Activated gamma-delta T cell (primary cell): ENCODE results near the gene CSMD2.

Experiments
- DNase-seq: peaks from one replicate; lab custom pipeline; 2025; lab: John Stamatoyannopoulos, UW

CSMD2 gene

DNA sequence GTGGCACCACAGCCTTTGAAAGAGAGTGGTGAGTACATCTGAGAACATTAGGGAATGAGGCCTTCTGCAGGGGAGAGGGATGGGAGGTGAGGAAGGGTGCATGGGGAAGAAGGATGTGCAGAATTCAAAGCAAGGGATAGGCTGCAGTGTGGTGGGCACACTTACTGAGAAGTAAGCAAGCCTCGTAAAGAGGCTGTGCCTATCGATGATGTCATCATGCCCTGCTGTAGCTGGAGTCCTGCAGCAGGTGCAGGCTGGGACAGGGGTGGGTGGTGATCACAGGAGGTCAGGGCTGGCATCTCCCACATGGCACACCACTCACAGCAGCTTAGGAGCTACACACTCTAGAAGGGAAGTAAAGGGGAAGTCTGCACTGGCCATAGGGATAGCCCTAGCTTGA, 676.4 kb downstream of the CSMD2 start:
- DNase-seq = no peak

DNA sequence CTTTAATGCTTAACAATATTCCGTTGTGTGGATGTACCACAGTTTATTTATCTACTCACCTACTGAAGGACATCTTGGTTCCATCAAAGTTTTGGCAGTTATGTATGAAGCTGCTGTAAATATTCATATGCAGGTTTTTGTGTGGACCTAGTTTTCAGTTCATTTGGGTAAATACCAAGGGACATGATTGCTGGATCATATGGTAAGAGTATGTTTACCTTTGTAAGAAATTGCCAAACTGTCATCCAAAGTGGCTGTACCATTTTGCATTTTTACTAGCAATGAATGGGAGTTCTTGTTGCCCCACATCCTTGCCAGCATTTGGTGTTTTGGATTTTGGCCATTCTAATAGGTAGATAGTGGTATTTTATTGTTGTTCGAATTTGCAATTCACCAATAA, 682.6 kb downstream of the CSMD2 start:
- no peak for DNase-seq

DNA sequence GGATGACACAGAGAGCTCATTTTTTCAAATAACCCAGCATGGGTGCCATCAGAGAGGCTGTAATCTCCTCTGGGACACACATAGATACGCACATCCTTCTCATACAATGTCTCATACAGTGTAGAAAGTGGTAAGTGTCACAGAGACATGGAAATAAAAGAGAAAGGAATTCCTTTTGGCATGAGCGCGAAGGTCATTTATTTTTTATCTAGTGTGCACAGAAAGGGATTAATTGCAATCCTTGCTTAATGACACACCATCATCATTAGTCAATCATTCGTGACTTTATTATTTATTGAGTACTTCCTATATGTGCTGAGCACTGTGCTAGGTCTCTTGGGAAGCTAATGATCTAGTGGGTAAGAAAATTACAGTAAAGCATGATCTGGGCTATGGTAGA, 687.6 kb downstream of the CSMD2 start:
- DNase-seq = no peak

DNA sequence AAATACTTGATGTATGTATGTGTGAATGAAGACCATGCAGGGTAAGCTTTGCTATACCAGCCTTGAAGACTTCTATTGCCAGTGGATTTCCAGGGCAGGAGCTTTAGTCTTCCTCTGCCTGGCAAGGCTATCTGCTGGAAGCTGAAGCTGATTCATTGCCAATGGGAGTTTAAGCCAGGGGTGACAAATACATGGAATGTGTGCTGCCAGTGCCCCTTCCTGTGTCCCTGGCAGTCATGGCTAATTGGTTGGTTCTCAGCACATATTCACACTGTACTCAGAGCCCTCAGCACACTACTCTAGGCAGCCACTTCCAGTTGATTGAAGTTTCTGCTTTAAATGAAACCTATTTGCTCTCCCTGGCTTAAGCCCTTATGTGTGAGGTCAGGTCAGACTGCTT, 691.1 kb downstream of the CSMD2 start:
- no peak for DNase-seq

DNA sequence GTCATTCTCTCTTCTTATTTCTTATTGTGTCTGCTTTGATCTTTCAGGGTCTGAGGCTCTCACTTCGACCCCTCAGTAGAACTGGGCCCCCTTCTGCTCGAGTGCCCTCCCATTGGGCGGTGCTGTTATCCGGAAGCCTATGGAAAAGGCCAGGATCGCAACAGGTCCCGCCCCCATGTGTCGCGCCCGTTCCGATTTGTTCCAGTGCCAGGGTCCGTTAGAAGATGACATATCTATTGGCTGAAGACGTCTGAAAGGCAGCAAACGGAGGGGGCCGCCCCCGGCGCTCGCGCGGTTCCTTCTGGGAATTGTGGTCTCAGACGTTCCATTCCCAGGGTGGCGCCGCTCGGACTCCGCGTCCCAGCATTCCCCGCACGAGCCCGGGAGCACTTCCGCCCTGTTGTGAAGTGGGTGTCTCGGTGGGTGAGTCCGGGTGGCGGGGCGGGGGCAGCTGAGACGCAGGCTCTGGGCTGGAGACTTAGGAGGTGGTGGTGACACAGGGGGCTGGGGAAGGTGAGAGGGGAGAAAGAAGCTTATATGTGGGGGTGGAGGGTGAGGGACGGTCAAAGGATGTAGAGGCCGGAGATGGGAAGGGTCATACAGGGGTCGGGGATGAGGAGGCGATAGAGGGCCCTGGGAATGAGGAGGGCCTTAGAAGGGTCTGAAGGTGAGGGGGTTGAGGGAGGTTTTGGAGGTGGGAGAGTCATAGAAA, 692.6 kb downstream of the CSMD2 start, which contains the start of gene ZSCAN20:
TSS of gene ZSCAN20 (plus strand) at position 377 of the 712 bp plus-strand sequence. CDS start 6,644 bp downstream, outside the sequence.
- peak; percentile 72 for DNase-seq

DNA sequence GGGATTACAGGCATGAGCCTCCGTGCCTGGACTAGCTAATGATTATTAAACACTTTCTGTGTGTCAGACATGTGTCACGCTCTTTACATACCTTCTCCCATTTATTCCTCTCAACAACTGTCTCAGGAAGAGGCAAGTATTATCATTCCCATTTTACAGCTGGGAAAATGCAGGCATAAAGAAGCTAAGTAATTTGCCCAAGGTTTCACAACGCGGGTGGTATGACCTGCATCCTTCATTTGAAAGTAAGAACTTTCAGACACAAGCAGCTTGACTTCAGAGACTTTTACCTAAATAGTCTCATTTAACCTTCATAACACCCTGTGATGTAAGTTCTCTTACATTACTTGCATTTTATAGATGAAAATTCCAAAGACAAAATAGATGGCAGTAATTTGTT, 693.6 kb downstream of the CSMD2 start:
- DNase-seq = no peak

DNA sequence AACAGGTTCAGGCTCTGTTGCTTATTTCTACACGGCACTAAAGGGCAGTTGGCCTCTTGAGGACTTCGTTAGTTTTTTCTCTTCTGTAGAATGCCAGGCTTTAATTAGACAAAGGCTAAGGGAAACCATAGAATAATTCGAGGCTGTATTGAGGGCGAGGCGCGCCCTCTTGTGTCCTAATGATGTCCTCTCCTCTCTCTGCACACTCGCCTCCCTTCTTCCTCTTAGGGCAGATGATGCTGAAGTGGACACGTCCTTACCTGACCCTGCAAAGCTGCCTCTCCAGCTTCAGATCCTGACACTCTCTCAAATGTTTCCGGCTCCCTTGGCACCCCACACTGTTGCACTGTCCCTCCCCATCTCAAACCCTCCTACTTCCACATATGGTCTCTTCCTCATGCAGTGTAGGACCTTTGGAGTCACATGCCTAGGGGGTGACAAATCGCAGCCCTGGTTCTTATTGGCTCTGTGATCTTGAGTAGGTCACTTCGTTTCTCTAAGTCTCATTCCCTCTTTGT, 694.5 kb downstream of the CSMD2 start:
- DNase-seq = no peak

DNA sequence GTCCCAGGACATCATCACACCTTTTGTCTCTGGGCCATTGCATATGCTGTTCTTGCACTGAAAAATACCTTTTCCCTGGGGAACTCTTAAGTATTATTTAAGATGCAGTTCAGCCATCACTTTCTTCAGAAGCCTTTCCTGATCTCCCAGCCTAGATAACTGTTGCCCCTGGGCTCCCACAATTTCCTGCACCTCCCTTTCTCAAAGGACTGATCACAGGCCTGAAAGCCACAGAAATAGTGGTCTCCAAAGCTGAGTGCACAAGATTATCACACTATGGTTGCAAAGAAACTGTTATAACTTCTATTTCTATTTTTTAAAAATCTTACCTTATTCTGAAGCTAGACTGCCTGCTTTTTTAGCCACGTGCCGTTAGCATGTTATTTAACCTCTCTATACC, 695.3 kb downstream of the CSMD2 start:
- DNase-seq = no peak

DNA sequence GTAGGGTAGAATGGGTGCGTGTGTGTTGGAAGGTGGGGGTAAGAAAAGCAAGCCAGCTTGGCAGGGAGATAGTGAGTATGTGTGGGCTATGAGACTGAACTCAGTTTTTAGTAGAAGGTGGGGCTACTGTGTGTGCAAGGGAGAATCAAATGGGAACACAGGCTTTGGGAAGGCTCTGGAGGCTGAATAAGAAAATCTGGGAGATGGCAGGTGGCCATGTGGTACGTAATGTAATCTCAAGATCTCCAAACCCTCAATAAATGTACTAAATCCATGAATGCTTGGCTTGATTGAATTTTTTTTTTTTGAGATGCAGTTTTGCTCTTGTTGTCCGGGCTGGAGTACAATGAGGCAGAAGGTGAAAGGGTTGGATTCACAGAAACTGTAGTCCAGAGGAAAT, 696.1 kb downstream of the CSMD2 start:
- no peak for DNase-seq

DNA sequence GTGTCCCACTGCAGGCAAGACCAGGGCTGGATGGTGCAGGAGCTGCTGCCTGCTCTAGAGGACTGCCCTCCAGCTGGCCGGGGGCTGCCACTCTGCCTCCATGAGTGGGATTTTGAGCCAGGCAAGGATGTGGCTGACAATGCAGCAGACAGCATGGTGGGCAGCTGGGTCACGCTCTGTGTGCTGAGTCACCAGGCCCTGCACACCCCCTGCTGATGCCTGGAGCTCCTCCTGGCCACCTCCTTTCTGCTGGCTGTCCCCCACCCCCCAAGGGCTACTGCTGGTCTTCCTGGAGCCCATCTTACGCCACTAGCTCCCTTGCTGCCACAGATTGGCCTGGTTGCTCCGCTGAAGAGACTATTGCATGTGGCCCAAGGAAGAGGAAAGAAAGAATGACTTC, 696.5 kb downstream of the CSMD2 start:
- DNase-seq = no peak

DNA sequence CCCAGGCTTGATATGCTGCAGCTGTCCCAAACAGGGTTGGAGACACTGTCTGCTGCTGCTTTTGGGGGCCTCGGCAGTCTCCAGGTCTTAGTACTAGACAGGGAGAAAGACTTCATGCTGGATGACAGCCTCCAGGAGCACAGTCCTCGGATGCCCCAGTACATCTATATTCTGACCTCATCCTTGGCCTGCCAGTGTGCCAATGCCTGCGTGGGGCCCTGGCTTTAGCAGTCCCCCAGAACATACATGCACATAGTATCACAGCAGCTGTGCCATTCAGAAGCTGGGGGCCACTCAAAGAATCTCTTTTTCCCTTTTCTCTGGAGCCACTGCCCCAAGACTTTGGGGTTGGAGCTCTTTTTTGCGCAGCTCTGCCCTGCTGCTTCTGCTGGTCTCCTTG, 697.0 kb downstream of the CSMD2 start:
- no peak for DNase-seq

DNA sequence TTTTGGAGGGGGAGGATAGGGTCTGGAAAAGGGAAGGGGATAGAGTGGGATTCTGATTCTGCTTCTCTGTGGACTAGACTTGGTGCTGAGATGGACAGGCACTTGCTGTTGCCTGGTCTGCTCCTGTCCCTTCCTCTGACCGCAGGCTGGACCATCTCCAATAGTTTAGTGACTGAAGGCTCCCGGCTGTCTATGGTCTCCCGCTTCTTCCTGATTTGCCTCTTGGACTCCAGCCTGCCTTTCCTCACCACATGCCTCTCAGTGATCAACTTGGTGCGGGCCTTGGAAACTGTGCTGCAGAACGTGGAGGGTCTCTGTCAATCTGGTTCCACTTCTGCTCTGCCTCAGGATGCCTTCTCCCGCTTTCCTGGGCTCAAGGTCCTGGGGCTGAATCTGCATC, 698.9 kb downstream of the CSMD2 start:
- no peak for DNase-seq

DNA sequence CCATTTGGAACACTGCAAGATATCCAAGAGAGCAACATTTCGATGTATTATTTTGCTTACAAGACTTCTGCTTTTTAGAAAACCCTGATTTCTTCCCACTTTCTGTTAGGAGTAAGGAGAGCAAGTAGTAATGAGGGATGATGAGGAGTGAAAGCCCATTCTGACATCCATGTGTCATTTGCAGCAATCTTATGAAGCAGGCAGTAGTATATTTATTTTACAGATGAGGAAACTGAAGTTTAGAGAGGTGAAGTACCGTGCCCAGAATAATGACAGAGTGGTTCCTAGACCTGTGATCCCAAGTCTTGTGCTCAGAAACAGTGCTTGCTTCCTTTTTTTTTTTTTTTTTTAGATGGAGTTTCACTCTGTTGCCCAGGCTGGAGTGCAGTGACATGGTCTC, 699.7 kb downstream of the CSMD2 start:
- no peak for DNase-seq

DNA sequence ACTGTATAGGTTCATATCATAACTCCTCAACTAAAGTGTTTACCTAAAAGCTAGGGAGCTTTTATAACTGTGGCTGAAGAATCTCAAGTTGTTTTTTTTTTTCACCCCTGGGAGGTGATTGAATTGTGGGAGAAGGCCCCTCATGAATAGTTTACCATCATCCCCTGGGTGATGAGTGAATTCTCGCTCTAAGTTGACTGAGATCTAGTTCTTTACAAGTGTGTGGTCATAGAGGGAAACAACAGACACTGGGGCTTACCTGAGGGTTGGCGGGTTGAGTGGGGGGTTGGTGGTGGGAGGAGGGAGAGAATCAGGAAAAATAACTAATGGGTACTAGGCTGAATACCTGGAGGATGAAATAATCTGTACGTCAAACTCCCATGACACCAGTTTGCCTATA, 700.5 kb downstream of the CSMD2 start:
- DNase-seq = no peak
